ENCODE measurements around the gene ATP1A1.

- no peak for TF ChIP-seq CTCF (conservative IDR thresholded peaks at IDR 0.05; ENCODE audit: low read length)
- TF ChIP-seq EZH2phosphoT487 (IDR thresholded peaks at IDR 0.05; ENCODE audit: borderline replicate concordance, low read depth, low read length), result no peak
Observed at GRCh38 chr1:116351914-116352313, 21.1 kb upstream of the ATP1A1 start.

All from OCI-LY7 (cell line).